GM12892 (cell line): ENCODE measurements around the gene ZNF33A.

Experiments used
- POLR2A ChIP-seq: IDR thresholded peaks from 2 replicates; pipeline ENCODE4 v1.6.1; 2011; ENCODE audit warnings: low read depth, low read length, control low read depth
- POLR2AphosphoS5 ChIP-seq: IDR thresholded peaks from 2 replicates; pipeline ENCODE4 v1.6.1; 2011; ENCODE audit warnings: low read depth, low read length, control low read depth

GRCh38 chr10:38043516-38043915 is 33.0 kb downstream of the ZNF33A start:
- TF ChIP-seq POLR2A (no peak), POLR2AphosphoS5 (no peak)
